ENCODE data around the gene MYO1G.

The MYO1G gene

GRCh38 chr7:44983742-44984477, 5.1 kb upstream of the MYO1G start:
- Histone ChIP-seq H3K4me3 (ENCODE audit: low read length) (no peak overlapping the region), H3K36me3 (ENCODE audit: control insufficient read depth, insufficient read depth, low read length) (peaks cover 9% of the 10 kb centered on the region), H3K9ac (ENCODE audit: low read length) (no peak overlapping the region), H3K27me3 (ENCODE audit: control insufficient read depth, insufficient read depth, low read length) (no peaks in the 10 kb centered on the region), H3K4me1 (ENCODE audit: control insufficient read depth, insufficient read depth, low read length) (peaks cover 23% of the 10 kb centered on the region), H3K9me3 (ENCODE audit: control insufficient read depth, low read length) (no peaks in the 10 kb centered on the region)

- Histone ChIP-seq H3K4me1 (ENCODE audit: control insufficient read depth, insufficient read depth, low read length) (peaks cover 27% of the 10 kb centered on the region), H3K36me3 (ENCODE audit: control insufficient read depth, insufficient read depth, low read length) (peaks cover 9% of the 10 kb centered on the region), H3K4me3 (ENCODE audit: low read length) (no peak overlapping the region)
Observed at GRCh38 chr7:44982970-44983369, 4.2 kb upstream of the MYO1G start.

GRCh38 chr7:44982535-44982923, 3.7 kb upstream of the MYO1G start:
- Histone ChIP-seq H3K27me3 (ENCODE audit: control insufficient read depth, insufficient read depth, low read length) (no peaks in the 10 kb centered on the region), H3K9ac (ENCODE audit: low read length) (no peak overlapping the region), H3K9me3 (ENCODE audit: control insufficient read depth, low read length) (no peaks in the 10 kb centered on the region), H3K4me3 (ENCODE audit: low read length) (no peak overlapping the region), H3K36me3 (ENCODE audit: control insufficient read depth, insufficient read depth, low read length) (peaks cover 9% of the 10 kb centered on the region), H3K4me1 (ENCODE audit: control insufficient read depth, insufficient read depth, low read length) (peaks cover 29% of the 10 kb centered on the region)

More at GRCh38 chr7:44982970-44983369, 4.2 kb upstream of the MYO1G start:
- Histone ChIP-seq H3K9ac (ENCODE audit: low read length) (no peak overlapping the region), H3K9me3 (ENCODE audit: control insufficient read depth, low read length) (no peaks in the 10 kb centered on the region), H3K27me3 (ENCODE audit: control insufficient read depth, insufficient read depth, low read length) (no peaks in the 10 kb centered on the region)

- no peak overlapping the region for H3K9ac ChIP-seq (ENCODE audit: low read length)
- peaks cover 9% of the 10 kb centered on the region for H3K36me3 ChIP-seq (ENCODE audit: control insufficient read depth, insufficient read depth, low read length)
- peaks cover 23% of the 10 kb centered on the region for H3K4me1 ChIP-seq (ENCODE audit: control insufficient read depth, insufficient read depth, low read length)
- H3K4me3 ChIP-seq (ENCODE audit: low read length) = no peak overlapping the region
- H3K9me3 ChIP-seq (ENCODE audit: control insufficient read depth, low read length) = no peaks in the 10 kb centered on the region
- H3K27me3 ChIP-seq (ENCODE audit: control insufficient read depth, insufficient read depth, low read length) = no peaks in the 10 kb centered on the region
Observed at GRCh38 chr7:44981035-44981706, 2.4 kb upstream of the MYO1G start.

GRCh38 chr7:44980393-44981034, 1.7 kb upstream of the MYO1G start:
- Histone ChIP-seq H3K4me1 (ENCODE audit: control insufficient read depth, insufficient read depth, low read length) (peaks cover 17% of the 10 kb centered on the region), H3K9me3 (ENCODE audit: control insufficient read depth, low read length) (no peaks in the 10 kb centered on the region), H3K4me3 (ENCODE audit: low read length) (no peak overlapping the region), H3K9ac (ENCODE audit: low read length) (no peak overlapping the region), H3K36me3 (ENCODE audit: control insufficient read depth, insufficient read depth, low read length) (peaks cover 9% of the 10 kb centered on the region), H3K27me3 (ENCODE audit: control insufficient read depth, insufficient read depth, low read length) (no peaks in the 10 kb centered on the region)

GRCh38 chr7:44979481-44980392, 922 bp upstream of the MYO1G start:
- Histone ChIP-seq H3K36me3 (ENCODE audit: control insufficient read depth, insufficient read depth, low read length) (peaks cover 9% of the 10 kb centered on the region), H3K27me3 (ENCODE audit: control insufficient read depth, insufficient read depth, low read length) (no peaks in the 10 kb centered on the region), H3K4me3 (ENCODE audit: low read length) (no peak overlapping the region), H3K4me1 (ENCODE audit: control insufficient read depth, insufficient read depth, low read length) (peaks cover 10% of the 10 kb centered on the region), H3K9ac (ENCODE audit: low read length) (peak overlapping the region; percentile 11), H3K9me3 (ENCODE audit: control insufficient read depth, low read length) (no peaks in the 10 kb centered on the region)

GRCh38 chr7:44977959-44978335, 868 bp downstream of the MYO1G start:
- Histone ChIP-seq H3K27me3 (ENCODE audit: control insufficient read depth, insufficient read depth, low read length) (no peaks in the 10 kb centered on the region), H3K9ac (ENCODE audit: low read length) (no peak overlapping the region), H3K4me3 (ENCODE audit: low read length) (no peak overlapping the region), H3K9me3 (ENCODE audit: control insufficient read depth, low read length) (no peaks in the 10 kb centered on the region), H3K4me1 (ENCODE audit: control insufficient read depth, insufficient read depth, low read length) (peaks cover 11% of the 10 kb centered on the region), H3K36me3 (ENCODE audit: control insufficient read depth, insufficient read depth, low read length) (peaks cover under 1% of the 10 kb centered on the region)

GRCh38 chr7:44977304-44977958, 1.4 kb downstream of the MYO1G start:
- Histone ChIP-seq H3K36me3 (ENCODE audit: control insufficient read depth, insufficient read depth, low read length) (no peaks in the 10 kb centered on the region), H3K9ac (ENCODE audit: low read length) (no peak overlapping the region), H3K27me3 (ENCODE audit: control insufficient read depth, insufficient read depth, low read length) (no peaks in the 10 kb centered on the region), H3K4me1 (ENCODE audit: control insufficient read depth, insufficient read depth, low read length) (peaks cover 11% of the 10 kb centered on the region), H3K4me3 (ENCODE audit: low read length) (no peak overlapping the region), H3K9me3 (ENCODE audit: control insufficient read depth, low read length) (no peaks in the 10 kb centered on the region)

GRCh38 chr7:44976746-44977196, 2.0 kb downstream of the MYO1G start:
- H3K27me3 ChIP-seq (ENCODE audit: control insufficient read depth, insufficient read depth, low read length) = no peaks in the 10 kb centered on the region
- no peak overlapping the region for H3K4me3 ChIP-seq (ENCODE audit: low read length)
- H3K9ac ChIP-seq (ENCODE audit: low read length) = no peak overlapping the region
- peaks cover 11% of the 10 kb centered on the region for H3K4me1 ChIP-seq (ENCODE audit: control insufficient read depth, insufficient read depth, low read length)
- no peaks in the 10 kb centered on the region for H3K36me3 ChIP-seq (ENCODE audit: control insufficient read depth, insufficient read depth, low read length)
- H3K9me3 ChIP-seq (ENCODE audit: control insufficient read depth, low read length) = no peaks in the 10 kb centered on the region

GRCh38 chr7:44976040-44976745, 2.6 kb downstream of the MYO1G start:
- Histone ChIP-seq H3K36me3 (ENCODE audit: control insufficient read depth, insufficient read depth, low read length) (no peaks in the 10 kb centered on the region), H3K4me1 (ENCODE audit: control insufficient read depth, insufficient read depth, low read length) (peaks cover 11% of the 10 kb centered on the region), H3K4me3 (ENCODE audit: low read length) (no peak overlapping the region), H3K27me3 (ENCODE audit: control insufficient read depth, insufficient read depth, low read length) (no peaks in the 10 kb centered on the region), H3K9me3 (ENCODE audit: control insufficient read depth, low read length) (no peaks in the 10 kb centered on the region), H3K9ac (ENCODE audit: low read length) (no peak overlapping the region)

All from mucosa of stomach (tissue), 1 donor.